GM11168 (cell line): ENCODE data around the gene SNRNP40.

Experiments
- in situ Hi-C: fragments of 300-500 bp; cut with MboI; formaldehyde crosslinking; loops from one replicate; pipeline ENCODE4 v1.12.0; 2022; ENCODE audit warnings: low sequenced_read_pairs; ENCODE audit not compliant: unreplicated experiment

The SNRNP40 gene

DNA sequence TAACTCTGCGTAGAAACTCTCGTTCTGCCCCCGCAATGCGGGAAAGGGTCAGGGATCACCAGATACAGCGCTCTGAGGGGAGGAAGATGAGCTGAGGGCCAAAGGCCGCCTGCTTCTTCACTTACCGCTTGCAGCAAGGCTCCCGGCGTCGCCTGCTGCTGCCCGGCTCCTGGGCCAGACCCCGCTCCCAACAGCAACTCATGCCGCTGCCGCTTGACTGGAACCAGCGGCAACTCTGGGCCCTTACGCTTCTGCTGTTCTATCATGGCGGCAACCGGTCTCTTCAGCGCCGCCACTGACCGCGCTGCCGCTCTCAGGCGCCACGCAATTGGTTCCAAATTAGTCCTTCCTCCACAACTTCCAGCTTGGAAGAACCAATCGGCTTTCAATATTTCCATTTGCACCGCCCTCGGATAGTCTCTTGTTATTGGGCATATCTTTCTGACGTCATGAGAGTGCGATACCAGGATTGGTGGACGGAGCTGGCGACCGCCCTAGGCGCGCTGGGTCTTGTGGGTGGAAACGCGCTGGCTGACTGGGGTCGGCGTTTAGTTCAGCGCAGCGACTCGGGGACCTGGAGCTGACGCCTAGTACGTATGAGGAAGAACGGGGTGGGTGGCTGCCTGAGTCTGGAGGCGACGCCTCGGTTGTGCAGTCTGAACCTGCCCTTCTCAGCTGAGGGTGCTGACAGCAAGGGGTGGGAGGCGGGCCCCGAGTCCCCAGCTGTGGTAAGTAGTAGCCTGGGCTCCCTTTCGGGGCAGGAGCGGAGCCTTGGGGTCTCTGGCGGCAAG is at the start of gene SNRNP40, which contains the start of gene ZCCHC17:
TSS of gene SNRNP40 (minus strand) at position 303 of the 791 bp plus-strand sequence. CDS start at position 266, 37 bp downstream.
TSS of gene ZCCHC17 (plus strand) at position 547 of the 791 bp plus-strand sequence. CDS start 13,067 bp downstream, outside the sequence.
- in situ Hi-C loops = no loop called here

GRCh38 chr1:31345635-31346034 is 49.0 kb upstream of the SNRNP40 start:
- in situ Hi-C loops = no loop called here

DNA sequence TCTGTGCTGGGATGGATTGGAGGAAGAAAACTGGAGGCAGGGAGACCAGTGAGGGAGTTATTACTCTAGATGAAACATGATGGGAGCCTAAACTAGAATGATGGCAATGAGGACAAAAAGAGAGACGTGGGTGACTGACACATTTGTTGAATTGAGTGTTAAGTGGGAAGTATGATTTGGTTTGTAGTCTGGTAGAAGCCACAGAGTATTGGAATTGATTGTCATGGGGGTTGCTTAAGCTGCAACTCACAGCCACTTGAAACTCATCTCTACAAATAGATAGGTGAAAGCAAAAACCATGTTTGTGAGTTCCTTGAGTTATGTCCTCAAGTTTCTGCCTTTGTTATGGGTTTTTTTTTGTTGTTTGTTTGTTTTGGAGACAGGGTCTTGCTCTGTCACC is 47.9 kb upstream of the SNRNP40 start:
- in situ Hi-C loops = no loop called here

DNA sequence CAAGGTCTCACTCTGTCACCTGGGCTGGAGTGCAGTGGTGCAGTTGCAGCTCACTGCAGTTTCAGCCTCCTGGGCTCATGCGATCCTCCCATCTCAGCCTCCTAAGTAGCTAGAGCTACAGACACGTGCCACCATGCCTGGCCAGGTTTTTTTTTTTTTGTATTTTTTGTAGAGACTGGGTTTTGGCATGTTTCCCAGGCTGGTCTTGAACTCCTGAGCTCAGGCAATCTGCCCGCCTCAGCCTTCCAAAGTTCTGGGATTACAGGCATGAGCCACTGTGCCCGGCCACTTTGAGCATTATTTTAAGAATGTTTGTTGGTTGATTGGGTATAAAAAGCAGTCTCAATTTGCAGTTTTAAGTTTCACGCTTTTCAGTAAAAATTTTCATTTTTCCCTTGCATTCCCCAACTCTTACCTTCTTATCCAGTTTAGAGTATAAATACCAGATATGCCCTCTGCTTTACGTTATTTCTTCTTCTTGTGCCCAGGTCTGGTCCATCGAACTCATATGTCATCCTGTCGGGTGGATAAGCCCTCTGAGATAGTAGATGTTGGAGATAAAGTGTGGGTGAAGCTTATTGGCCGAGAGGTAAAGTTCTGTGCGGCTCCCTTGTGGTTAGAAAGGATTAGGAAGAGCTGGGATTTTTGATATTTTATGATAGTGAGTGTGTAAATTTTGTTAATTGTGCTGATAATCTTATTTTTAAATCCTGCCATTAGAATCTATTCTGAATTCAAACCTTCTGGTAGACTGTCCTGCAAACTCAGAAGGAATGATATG is 40.3 kb upstream of the SNRNP40 start:
- in situ Hi-C loops = no loop called here

- in situ Hi-C loops = no loop called here
These were observed 38.4 kb upstream of the SNRNP40 start for GRCh38 chr1:31335007-31335406.

- in situ Hi-C loops = loop anchor here (10.0 kb wide), 1 partner anchor 143 kb away; no protein-coding TSS in a partner anchor
These were observed 30.8 kb upstream of the SNRNP40 start for GRCh38 chr1:31327381-31327780.

GRCh38 chr1:31326461-31326860 is 29.9 kb upstream of the SNRNP40 start:
- in situ Hi-C loops = loop anchor here (10.0 kb wide), 1 partner anchor 142 kb away; no protein-coding TSS in a partner anchor

DNA sequence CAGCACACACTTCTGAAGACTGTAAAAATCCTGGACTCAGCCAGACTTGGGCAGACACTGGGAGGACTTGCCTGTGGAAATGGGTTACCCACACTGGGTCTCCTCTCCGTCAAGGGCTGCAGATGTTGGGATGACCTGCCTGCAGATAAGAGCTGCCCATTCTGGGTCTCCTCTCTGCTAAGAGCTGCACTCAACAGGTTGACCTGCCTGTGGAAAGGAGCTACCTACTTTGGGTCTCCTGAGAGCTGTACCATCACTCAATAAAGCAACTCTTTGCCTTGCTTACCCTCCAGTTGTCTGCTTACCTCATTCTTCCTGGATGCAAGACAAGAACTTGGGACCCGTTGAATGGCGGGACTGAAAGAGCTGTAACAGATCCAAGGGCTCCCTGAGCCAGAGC is 28.4 kb upstream of the SNRNP40 start:
- in situ Hi-C loops = loop anchor here (10.0 kb wide), 1 partner anchor 140 kb away; no protein-coding TSS in a partner anchor

GRCh38 chr1:31324093-31324492 is 27.5 kb upstream of the SNRNP40 start:
- in situ Hi-C loops = loop anchor here (10.0 kb wide), 1 partner anchor 139 kb away; no protein-coding TSS in a partner anchor

DNA sequence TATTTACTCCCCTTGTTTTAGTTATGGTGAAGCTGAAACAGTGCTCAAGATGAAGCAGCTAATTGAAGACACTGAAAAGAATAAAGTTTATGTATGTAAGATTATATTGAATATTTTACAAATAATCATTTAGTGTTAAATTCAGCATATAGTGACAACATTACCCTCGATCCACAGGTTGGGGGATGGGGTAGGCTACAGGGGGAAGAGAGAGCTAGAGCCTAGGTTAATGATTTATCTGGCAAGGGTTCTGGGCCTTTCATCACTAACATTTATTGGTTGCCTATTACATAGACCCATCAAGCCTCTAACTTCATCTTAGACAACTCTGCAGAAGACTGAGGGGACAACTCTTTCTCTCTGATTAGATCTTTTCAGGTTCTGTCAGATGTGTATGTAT is 21.6 kb upstream of the SNRNP40 start:
- in situ Hi-C loops = no loop called here

GRCh38 chr1:31315902-31316301 is 19.3 kb upstream of the SNRNP40 start:
- in situ Hi-C loops = no loop called here

DNA sequence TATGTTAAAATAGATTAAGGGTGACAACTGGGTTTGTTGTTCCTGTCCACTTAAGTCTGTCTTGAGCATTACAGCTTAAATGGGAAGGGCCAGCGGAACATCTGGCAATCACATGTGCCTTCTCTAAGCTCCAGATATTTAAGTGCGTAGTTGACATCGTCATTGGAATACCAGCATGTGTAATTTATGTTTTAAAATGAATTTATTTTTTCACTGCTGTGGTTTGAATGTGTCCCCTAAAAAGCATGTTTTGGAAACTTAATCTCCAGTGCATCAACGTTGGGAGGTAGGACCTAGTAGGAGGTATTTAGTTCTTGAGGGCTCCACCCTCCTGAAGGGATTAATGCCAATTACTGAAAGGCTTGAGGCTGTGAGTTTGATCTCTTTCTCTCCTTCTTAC is 13.6 kb upstream of the SNRNP40 start:
- in situ Hi-C loops = no loop called here

GRCh38 chr1:31308036-31308435 is 11.4 kb upstream of the SNRNP40 start:
- in situ Hi-C loops = no loop called here

GRCh38 chr1:31306278-31306677 is 9.7 kb upstream of the SNRNP40 start:
- in situ Hi-C loops = no loop called here

DNA sequence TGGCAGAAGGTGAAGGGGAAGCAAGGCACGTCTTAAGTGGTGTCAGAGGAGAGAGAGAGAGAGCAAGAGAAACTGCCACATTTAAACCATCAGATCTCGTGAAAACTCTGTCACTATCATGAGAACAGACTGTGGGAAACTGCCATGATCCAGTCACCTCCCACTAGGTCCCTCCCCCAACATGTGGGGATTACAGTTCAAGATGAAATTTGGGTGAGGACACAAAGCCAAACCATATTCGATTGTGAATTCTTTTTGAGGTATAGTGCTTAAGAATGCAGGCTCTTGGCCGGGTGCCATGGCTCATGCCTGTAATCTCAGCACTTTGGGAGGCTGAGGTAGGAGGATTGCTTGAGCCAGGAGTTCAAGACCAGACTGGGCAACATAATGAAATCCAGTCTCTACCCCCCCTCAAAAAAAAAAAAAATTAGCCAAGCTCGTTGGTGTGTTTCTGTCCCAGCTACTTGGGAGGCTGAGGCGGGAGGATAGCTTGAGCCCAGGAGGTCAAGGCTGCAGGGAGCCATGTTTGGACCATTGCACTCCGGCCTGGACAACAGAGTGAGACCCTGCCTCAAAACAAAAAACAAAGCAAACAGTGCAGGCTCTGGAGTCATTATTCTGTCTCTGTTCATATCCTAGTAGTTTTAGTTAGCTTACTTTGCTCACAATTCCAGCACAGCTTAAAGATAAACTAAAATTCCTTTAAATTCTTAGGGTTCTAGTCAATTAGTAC is 6.3 kb upstream of the SNRNP40 start:
- in situ Hi-C loops = no loop called here

DNA sequence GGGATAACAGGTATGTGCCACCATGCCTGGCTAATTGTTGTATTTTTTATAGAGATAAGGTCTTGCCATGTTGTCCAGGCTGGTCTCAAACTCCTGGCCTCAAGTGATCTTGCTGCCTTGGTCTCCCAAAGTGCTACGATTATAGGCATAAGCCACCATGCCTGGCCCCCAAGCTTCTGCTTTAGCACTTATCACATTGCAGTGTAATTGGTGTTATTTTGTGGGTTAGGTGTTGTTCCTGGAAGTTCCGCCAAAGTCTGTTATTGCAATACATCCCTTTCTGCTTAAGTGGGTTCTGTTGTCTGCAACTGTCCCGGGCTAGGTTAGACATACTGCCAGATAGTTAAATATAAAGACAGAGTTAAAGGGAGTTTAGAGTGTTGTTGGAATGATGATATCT is 3.6 kb upstream of the SNRNP40 start:
- in situ Hi-C loops = no loop called here

DNA sequence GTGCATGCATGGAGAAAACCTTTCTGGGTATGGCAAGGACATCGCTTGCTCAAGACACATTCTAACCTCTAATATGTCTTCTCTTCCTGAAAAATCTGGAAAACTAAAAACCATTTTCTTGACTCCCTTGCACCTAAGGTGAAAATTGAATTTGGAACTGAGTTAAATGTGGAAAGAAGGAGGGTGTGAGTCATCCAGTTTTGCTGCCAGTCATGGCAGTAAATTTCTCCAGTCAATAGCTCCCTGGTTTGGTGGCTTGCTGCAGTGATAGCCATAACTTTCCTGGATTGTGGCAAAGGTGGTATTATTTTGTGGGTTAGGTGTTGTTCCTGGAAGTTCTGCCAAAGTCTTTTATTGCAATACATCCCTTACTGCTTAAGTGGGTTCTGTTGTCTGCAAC is 2.8 kb upstream of the SNRNP40 start:
- in situ Hi-C loops = no loop called here

DNA sequence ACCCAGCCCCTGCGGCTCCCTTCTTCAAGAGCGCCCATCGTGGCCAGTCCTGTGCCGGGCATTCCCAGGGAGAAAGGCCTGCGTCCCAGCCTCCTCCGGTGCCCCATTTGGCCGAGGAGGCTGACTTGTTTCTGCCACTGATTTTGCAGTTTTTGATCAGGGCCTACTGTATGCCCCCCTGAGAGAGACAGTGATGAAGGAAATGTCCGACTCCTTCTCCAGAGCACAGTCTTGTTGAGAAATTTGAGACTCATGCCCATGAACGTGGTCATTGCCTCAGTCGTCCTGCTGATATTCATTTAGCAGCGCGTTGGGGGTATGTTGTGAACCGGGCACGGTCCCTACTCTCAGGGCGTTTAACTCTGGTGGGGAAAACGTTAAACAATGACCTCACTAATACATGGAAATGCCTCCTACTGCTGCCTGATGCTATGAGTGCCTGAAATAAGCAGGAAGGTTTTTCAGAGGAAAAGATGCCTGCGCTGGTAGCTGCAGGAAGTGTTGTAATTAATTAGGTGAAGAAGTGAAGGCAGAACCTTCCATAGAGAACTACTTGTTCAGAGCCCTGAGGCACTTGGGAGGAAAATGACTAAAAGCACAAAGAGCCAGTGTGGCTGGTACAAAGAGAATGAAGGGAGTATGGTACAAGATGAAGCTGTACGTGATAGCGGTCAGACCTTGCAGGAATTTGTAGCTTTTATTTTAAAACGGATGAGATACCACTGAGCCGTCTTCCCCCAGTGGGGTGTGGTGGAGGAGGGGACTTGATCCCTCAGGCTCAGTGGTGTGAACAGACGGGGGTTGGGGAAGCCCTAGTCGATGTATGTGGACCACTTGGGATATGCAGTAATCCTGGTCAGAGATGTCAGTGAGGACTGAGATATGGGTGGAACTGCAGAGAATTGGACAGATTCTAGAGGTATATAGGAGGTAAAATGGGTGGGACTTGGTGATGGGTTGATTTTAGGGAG is 974 bp upstream of the SNRNP40 start:
- in situ Hi-C loops = no loop called here

DNA sequence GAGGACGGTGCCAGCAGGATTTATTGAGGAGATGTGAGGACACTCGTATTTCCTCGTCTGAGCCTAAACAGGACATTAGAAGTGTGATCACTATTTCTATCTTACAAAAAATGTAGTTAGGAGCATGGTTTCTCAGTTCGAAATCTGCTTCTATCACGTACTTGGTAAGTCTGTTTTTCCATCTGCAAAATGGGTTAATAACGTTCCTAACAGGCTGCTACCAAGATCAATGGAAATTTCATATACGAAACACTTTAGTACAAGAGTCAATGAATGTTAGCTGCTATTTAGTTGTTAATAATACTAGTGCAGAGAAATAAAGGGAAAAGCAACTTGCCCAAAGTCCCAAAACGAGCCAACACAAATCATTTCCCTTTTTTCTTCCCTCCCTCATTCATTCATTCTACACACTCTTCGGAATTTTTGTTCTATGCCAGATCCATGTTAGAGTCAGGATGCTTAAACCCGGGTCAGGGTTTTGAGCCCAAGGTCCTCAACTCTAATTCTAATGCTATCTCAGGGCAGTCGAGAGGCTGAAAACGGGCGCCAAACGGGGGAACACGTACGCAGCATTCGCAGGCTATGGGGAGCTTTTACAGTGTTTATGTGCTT is 608 bp downstream of the SNRNP40 start:
- in situ Hi-C loops = no loop called here
